GM19455 (cell line): ENCODE measurements around the gene SPATS2.

Experiments used
- ATAC-seq: cut with Tn5 transposase; IDR thresholded peaks from one replicate; pipeline ENCODE4 v1.9.1; 2021; ENCODE audit not compliant: unreplicated experiment

The SPATS2 gene

DNA sequence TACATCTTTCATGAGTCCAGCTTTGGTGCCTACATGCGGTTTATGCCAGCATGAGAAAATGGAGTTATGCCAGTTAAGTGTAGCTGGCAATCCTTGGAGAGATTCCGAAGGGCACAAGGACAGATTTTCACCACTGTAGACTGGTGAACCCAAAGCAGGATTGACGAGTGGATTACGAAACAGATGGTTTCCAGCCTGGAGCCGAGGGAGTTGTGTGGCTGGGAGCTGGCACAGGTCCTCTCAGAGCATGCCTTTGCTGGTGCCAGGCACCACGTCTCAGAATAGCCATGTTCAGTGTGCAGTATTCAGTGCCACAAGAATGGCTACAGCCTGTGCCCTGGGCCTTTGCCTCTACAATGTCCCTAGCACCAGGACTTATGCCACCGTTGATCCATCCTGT is 184.8 kb downstream of the SPATS2 start:
- no peak for ATAC-seq

DNA sequence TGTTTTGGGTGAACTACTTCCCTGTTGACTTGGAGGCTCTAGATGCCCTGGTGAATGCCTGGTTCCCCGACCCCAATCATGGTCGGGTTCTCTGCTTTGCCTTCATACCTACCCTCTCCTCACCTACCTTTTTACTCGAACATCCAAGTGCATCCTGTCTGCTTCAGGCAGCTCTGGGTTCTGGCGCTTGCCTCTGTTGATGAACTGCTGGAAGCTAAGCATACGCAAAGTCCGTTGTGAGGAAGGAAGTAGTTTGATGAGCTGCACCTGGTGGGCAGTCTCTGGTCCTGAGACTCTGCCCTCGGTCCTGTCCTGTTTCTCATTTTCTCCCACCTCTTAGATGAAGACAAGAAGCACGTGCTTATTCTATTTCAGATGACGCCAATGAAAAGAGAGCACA is 185.2 kb downstream of the SPATS2 start:
- no peak for ATAC-seq

DNA sequence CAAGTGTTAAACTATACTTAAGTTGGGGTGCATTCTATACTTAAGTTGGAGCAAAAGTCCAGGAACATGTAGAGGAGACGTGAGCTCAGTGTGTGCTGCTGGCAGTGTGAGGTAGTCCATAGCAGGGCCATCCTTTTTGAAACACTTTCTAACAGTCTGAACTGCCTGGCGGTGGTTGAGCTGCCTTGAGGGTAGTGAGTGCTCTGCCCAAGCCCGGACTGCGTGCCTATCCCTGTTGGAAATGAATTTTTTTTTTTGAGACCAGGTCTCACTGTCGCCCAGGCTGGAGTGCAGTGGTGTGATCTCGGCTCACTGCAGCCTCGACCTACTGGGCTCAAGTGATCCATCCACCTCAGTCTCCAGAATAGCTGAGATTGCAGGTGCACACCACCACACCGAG is 185.6 kb downstream of the SPATS2 start:
- no peak for ATAC-seq

DNA sequence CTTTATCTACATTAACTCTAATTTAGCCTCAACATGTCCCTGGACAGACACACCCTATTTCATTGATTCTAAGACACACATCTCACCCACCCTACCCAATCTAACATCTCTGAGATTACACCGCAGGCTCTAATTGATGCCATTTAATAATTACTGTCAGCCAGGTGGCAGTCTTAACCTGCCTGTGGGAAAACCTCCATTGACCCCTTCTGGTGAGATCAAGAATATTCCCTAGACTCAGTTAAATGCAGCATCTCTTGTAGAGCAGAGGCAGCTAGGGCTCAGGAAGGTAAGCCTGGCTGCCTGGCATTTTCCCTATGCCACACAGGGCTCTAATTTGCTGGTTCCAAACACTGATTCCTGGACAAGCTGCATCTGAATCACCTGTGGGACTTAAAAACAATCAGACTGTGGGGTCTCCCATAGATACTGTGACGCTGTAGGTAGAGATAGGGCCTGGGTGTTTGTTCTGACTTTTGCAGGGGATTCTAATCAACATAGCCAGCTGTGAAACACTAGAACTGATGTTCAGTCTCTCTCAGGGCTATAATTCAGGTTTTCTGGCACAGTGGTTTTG is 186.3 kb downstream of the SPATS2 start:
- no peak for ATAC-seq

DNA sequence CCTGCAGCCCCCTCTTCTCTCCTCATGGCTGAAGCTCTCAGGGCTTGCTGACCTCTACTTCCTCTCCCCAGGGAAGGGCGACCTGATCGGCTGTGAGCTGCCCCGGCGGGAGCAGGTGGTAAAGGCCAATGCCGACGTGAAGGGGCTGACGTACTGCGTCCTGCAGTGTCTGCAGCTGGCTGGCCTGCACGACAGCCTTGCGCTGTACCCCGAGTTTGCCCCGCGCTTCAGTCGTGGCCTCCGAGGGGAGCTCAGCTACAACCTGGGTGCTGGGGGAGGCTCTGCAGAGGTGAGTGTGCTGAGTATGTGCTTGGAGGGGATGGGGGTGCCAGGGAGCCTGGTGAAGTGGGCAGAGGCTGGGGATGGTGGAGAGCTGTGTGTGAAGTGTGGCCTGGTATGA is 187.0 kb downstream of the SPATS2 start:
- ATAC-seq, result no peak

DNA sequence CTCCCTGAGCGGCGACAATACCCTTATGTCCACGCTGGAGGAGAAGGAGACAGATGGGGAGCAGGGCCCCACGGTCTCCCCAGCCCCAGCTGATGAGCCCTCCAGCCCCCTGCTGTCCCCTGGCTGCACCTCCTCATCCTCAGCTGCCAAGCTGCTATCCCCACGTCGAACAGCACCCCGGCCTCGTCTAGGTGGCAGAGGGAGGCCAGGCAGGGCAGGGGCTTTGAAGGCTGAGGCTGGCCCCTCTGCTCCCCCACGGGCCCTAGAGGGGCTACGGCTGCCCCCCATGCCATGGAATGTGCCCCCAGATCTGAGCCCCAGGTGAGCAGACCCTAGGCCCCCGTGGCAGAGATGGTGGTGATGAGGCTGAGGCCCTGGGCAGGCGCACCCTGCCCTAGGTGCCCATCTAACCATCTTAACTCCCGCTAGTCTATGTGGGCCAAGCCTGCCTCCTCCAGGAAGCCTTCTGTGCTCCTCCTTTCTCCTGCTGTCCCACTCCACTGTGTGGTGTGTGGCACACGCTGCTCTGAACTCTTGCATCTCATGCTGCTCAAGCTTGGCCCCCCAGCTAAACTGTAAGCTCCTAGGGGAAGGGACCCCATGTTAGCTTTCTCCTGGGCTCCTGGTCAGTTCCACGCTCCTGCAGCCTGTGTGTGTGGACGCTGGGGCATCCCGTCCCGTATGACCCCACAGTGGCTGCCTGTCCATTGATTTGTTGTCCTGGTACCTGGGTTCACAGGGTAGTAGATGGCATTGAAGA is 188.5 kb downstream of the SPATS2 start:
- no peak for ATAC-seq

DNA sequence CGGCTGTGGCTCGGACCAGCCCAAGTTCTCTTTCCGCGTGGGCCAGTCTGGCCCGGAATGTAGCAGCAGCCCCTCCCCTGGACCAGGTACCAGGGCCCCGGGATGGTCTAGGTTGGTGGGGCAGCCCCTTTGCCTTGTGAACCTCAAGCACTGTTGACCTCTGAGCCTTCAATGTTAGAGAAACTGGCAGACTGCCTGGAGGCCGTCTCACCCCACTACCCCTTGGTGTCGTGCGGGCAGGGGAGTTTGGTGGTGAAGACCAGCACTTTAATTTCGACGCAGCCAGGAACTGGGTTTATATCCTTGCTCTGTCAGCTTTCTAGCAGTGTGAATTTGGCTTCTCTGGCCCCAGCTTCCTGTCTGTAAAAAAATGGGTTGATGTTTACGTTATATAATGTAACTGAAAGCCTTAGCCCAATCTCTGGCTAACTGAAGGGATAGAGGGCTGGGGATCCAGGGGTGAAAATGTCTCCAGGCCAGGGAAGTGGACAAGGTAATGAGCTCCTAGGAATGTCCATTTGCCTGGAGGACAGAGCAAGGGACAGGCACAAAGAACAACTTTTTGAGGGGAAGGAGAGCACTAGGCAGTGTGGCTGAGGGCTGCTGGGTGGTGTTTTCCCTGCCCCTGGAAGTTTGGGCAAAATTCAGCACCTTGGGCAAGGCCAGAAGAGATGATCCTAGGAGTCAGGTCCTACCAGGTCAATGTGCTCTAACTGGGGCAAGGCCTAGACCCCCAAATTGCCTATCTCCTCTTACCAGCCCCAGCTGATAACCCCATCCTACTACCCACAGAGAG is 189.3 kb downstream of the SPATS2 start:
- no peak for ATAC-seq

DNA sequence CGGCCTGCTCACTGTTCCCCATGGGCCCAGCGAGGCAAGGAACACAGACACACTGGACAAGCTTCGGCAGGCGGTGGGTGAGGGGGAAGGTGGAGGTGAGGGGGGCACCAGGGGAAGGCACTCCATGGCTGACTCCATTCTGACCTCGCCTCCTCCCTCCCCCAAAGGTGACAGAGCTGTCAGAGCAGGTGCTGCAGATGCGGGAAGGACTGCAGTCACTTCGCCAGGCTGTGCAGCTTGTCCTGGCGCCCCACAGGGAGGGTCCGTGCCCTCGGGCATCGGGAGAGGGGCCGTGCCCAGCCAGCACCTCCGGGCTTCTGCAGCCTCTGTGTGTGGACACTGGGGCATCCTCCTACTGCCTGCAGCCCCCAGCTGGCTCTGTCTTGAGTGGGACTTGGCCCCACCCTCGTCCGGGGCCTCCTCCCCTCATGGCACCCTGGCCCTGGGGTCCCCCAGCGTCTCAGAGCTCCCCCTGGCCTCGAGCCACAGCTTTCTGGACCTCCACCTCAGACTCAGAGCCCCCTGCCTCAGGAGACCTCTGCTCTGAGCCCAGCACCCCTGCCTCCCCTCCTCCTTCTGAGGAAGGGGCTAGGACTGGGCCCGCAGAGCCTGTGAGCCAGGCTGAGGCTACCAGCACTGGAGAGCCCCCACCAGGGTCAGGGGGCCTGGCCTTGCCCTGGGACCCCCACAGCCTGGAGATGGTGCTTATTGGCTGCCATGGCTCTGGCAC is 190.1 kb downstream of the SPATS2 start:
- no peak for ATAC-seq

DNA sequence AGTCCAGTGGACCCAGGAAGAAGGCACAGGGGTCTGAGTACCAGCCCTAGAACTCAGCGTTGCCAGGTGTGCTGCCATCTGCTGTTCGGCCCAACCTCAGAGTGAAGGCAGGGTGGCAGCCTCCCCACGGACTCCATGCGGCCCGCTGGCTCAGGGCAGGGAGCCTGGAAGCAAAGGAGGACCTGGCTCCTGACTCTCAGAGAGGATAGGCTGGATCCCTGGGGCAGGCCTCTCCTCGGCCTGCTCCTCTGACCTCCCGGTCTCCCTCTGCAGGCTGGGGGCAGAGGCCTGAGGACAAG is 190.6 kb downstream of the SPATS2 start:
- ATAC-seq, result no peak

DNA sequence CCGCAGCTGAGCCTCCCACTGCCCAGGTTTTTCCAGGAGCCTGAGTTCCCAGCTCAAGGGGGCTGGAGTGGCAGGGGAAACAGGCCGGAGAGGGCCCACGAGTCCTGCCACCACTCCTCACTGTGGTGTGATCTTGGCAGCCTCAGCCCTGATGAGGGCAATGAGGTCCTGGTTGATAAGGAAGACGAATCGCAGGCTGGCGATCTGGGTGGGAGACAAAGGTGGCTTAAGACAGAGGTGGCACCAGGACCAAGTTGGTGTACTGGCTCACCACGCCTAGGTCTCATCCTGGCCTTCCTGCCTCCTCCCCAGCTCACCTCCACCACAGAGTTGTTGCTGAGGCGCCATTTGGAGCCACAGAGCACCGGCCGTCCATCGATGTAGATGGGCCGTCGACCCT is 191.3 kb downstream of the SPATS2 start:
- ATAC-seq, result no peak

DNA sequence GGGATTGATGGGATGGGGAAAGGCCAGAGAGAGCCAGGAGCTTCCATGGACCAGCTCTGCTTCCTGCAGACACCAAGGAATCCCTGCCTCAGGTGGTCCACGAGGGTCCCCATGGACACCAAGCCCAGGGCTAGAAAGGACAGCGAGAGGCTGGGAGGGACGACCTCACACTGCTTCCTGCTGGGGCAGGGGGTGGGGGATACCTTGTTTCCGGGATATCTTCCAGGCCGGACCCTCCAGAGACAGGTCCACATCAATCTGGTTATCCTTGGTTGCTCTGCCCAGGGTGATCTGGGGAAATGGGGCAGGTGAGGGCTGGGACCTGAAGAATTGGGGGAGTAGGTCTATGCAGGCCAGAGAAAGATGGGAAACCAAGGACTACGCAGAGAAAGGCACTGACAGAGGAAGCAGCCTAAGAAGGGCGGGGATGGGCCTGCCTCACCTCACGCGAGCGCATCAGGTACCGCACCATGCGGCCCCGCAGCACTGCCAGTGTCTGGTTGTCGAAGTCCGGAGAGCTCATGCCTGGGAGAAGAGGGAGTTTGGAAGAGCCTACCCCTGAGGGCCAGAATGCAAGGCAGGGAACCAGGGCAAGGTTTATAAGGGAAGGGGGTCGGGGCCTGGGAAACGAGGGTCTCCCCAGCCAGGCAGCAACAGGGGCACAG is 191.9 kb downstream of the SPATS2 start:
- ATAC-seq, result no peak

DNA sequence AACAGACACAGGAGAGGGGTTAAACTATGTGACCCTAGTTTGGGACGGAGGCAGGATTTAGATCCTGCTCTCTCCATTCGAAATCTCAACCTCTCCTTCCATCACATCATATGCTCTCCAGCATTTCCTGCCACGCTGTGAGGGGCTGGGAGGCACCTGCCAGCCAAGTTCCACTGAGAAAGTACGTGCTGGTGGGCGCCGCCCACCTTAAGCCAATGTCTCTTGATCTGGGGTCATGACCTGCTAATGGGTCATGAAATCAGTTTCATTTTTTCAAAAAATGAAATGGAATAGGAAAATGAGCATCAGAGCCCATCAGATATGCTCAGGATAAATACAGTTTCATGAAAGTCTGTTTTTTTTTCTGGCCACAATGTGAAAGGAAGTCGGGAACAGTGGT is 193.4 kb downstream of the SPATS2 start:
- no peak for ATAC-seq

DNA sequence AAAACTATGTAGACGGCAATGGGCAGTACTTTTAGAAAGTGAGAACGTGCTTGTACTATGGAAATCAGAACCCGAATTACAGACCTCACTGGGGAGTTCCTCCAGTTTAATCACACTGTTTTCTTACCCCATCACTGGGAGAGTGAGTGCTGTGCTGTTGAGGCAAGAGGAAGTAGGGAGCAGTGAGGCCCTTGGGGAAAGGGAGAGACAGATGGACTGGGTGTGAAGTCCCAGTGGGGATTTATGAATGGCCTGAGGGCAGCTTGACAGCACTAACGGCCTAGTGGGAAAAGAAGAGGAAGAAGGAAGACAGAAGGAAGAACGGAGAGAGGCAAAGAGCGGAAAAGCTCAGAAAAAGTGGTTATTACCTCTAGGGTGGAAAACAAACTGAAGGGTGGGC is 195.0 kb downstream of the SPATS2 start:
- no peak for ATAC-seq

DNA sequence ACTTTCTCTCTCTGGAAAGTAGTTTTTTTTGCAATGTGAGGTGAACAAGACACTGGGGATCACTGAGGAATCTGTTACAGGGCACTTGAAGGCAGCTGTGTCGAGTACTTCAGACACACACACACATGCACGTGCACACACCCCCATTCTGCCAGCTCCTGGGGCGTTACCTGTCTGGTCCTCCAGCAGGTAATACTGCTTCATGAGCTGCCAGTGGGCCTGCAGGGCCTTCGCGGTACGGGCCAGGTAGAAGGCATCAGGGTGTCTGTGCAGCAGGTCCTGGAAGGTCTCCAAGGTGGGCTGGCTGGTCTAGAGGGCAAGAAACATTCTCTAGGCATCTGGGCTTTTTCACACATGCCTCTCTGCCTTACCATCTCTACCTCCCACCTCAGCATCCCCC is 195.6 kb downstream of the SPATS2 start:
- no peak for ATAC-seq

DNA sequence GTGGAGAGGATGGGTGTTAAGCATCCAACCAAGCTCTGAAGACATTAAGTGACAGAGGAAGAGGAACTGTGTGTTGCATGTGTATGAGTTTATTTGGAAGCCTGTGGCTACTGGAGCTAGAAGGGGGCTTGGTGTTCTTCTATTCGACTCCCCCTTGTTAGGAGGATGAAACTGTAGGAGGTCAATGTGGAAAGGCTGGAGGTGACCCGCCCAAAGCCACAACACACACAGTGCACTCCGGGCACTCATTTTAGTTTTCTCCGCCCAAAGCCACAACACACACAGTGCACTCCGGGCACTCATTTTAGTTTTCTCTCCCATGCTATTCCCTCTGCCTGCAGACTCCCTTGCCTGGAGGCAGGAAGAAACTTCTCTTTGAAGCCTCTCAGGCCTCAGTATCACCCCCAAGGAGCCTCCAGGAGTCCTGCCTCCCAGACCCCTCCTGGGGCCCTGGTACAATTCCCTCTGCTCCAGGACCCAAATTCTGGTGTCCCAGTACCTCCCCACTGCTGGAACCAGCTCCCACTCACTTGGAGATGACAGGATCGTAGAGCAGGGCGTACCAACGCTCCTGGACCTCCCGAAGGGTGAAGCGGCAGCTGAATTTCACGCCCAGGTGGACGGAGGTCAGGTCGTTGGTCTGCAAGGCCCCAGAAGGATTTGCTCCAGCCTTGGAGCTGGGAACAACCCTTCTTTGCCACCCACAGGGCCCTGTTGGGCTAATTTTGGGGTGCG is 196.9 kb downstream of the SPATS2 start:
- no peak for ATAC-seq

DNA sequence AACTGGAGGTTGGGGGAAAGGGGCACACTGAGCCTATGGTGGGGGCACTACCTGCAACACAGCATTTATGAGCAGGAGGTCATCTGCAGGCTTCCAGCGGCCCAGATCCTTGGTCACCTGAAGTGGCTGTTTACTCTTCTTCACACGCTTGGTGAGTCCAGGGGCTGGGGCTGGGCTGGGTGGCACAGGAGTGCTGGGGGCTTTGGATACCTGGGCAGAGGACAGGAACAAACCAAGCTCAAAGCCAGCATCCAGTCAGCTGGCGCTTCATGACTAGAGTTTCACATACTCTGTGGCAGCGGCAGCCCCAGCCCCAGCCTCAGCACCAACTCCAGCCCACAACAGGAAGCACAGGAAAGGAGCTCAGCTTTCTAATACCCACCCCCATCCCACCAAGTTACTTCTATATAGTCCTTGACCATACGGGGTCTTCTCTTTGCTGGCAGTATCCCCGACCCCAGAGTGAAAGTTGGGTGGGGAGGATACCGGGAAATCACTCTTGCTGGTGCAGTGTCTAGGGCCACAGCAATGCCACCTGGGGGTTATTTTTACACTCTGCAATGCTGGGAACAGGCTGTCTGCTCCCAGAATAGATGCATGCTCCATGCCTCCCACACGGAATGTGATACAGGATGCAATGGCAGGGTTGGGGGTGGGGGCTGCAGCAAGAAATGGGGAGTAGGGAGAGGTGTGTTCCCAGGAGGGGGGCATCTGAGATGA is 197.6 kb downstream of the SPATS2 start:
- no peak for ATAC-seq

DNA sequence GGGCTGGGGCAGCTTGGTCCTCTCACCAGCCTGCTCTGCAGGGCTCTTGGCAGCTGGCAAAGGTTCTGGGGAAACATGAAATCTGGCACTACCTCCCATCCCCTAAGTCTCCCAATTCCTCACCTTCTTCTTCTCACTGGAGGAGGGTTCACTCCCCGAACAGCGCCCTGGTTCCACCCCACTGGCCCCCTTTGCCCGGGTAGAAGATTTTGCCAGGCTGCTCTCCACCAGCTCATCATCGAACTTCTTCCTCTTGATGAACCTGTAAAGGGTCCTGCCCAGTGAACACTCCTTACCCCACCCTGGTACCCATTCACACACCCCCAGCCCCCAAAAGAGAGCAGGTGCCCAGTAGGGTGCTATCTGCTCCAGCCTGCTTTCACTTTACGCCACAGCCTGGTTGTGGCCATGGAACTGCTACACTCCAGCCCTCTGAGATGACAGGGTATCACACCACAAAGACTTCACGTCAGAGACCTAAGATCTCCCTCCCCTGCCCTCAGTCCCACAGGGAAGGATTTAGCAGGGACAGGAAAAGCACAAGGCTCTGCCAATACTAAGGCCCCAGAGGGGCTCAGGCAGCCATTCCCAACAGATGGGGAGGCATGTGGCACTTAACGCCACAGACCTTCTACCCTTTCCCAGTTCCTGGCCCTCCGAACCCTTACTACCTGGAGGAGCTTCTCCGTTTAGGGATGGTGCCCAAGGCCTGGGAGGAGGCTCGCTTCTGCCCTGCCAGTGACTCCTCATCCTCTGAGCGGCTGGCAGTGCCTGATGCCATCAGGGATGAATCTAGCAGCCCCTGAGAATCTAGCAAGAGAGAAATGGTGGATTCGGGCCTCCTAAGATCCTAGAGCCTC is 198.4 kb downstream of the SPATS2 start:
- no peak for ATAC-seq

DNA sequence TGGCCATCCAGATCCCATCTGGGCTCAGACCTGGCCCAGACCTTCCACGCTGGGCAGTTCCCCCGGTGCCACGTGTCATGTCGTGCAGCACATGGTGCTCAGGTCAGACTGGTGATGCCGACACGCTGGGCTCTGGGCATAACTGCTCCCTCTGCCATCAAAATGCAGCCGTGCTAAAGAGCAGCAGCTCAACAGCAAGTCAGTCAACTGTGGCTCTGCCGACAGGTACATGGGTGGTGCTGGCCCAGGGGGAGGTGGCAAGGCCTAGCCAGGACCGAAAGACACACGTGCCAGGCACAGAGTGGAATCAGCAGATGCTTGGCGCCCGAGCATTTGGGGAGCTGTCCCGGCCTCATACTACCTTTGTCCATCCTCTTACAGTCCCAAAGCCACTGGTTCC is 199.1 kb downstream of the SPATS2 start:
- no peak for ATAC-seq

DNA sequence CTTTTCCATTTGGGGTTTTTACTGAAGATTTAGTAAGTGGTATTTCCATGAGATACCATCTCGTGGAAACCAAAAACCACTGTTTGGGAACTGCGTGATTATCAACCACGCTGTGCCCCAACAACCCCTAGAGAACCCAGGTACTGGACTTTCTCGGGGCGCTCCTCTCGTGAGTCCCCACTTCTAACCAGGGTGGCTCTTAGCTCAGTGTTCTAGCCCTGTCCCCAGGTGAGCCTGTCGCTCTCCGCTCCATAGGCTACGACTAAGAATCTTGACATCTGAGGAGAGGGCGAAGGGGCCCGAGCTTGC is 200.0 kb downstream of the SPATS2 start:
- ATAC-seq, result peak; percentile 11
